ENCODE data around the gene CDHR5.

- no peak for TF ChIP-seq EZH2 (IDR thresholded peaks at IDR 0.05)
- no peak for TF ChIP-seq CTCF (IDR thresholded peaks at IDR 0.05)
Measured at GRCh38 chr11:619628-620050, 5.1 kb downstream of the CDHR5 start.
